ENCODE measurements around the gene CX3CL1. TPM values are rescaled to one million over a fixed set of nuclear protein-coding genes. Genes with fewer than 3 reads are reported as not detected.

CX3CL1 gene
- total RNA-seq, 1 experiment from 2014 or later = not detected

- no peaks in the 10 kb centered on the region for H3K9me2 ChIP-seq (replicated peaks; ENCODE audit: low read length)
- H3K4me2 ChIP-seq (ENCODE audit: low read length) = no peak overlapping the region
- no peaks in the 10 kb centered on the region for H3K79me2 ChIP-seq (ENCODE audit: low read length)
- no peak for TF ChIP-seq CTCF (conservative IDR thresholded peaks at IDR 0.05; ENCODE audit: low read depth, low read length)
- TF ChIP-seq EZH2phosphoT487 (IDR thresholded peaks at IDR 0.05; ENCODE audit: borderline replicate concordance, low read length) = no peak
- TF ChIP-seq EZH2 (IDR thresholded peaks at IDR 0.05; ENCODE audit: low read length, unreplicated experiment) = no peak
- no peaks in the 10 kb centered on the region for H3K27me3 ChIP-seq (ENCODE audit: low read length)
- CTCF ChIA-PET = no interaction called here
- no TSS peak for BruUV-seq (replicated peaks)
- intact Hi-C loops (cut with micrococcal nuclease) = no loop called here
- H4K20me1 ChIP-seq (ENCODE audit: low read length) = no peaks in the 10 kb centered on the region
- DNase-seq (no peak), ATAC-seq (no peak)
- H3K4me3 ChIP-seq (ENCODE audit: low read length) = no peak overlapping the region
- POLR2A ChIA-PET (ENCODE audit: unreplicated experiment) = no interaction called here
- H3K36me3 ChIP-seq (ENCODE audit: low read depth, low read length) = peaks cover 21% of the 10 kb centered on the region
- H3K27ac ChIP-seq (ENCODE audit: low read length) = no peak overlapping the region
- no peaks in the 10 kb centered on the region for H3F3A ChIP-seq (ENCODE audit: low read length, unreplicated experiment)
- no peak overlapping the region for H3K9ac ChIP-seq (ENCODE audit: low read length)
- no peaks in the 10 kb centered on the region for H3K9me3 ChIP-seq (ENCODE audit: low read length)
- H2AFZ ChIP-seq (ENCODE audit: low read length) = no peak overlapping the region
- no peaks in the 10 kb centered on the region for H3K4me1 ChIP-seq (ENCODE audit: insufficient read depth, low read length)
These were observed 60.7 kb downstream of the CX3CL1 start for GRCh38 chr16:57432989-57433388.

- DNase-seq = no peak
- H3K9me2 ChIP-seq (replicated peaks; ENCODE audit: low read length) = no peaks in the 10 kb centered on the region
- H3K4me3 ChIP-seq (ENCODE audit: low read length) = no peak overlapping the region
- ATAC-seq = no peak
- ChIA-PET CTCF (no interaction called here), POLR2A (ENCODE audit: unreplicated experiment) (no interaction called here)
- H3K9ac ChIP-seq (ENCODE audit: low read length) = no peak overlapping the region
- H3K79me2 ChIP-seq (ENCODE audit: low read length) = no peaks in the 10 kb centered on the region
- H3F3A ChIP-seq (ENCODE audit: low read length, unreplicated experiment) = no peaks in the 10 kb centered on the region
- BruUV-seq (replicated peaks) = no TSS peak
- H2AFZ ChIP-seq (ENCODE audit: low read length) = no peak overlapping the region
- TF ChIP-seq CTCF (conservative IDR thresholded peaks at IDR 0.05; ENCODE audit: low read depth, low read length) (no peak), EZH2phosphoT487 (IDR thresholded peaks at IDR 0.05; ENCODE audit: borderline replicate concordance, low read length) (no peak), EZH2 (IDR thresholded peaks at IDR 0.05; ENCODE audit: low read length, unreplicated experiment) (no peak)
- no peak overlapping the region for H3K27ac ChIP-seq (ENCODE audit: low read length)
- H3K9me3 ChIP-seq (ENCODE audit: low read length) = no peaks in the 10 kb centered on the region
- no peak overlapping the region for H3K4me2 ChIP-seq (ENCODE audit: low read length)
- no peaks in the 10 kb centered on the region for H4K20me1 ChIP-seq (ENCODE audit: low read length)
- peaks cover 26% of the 10 kb centered on the region for H3K36me3 ChIP-seq (ENCODE audit: low read depth, low read length)
- no peaks in the 10 kb centered on the region for H3K27me3 ChIP-seq (ENCODE audit: low read length)
- intact Hi-C loops (cut with micrococcal nuclease) = no loop called here
- no peaks in the 10 kb centered on the region for H3K4me1 ChIP-seq (ENCODE audit: insufficient read depth, low read length)
These were observed 61.7 kb downstream of the CX3CL1 start for GRCh38 chr16:57434003-57434402.

Other genes with a start within 250 kb of the CX3CL1 start
- 45.6 and 56.4 TPM in 2 replicates for gene PSME3IP1, start 186.5 kb upstream of the CX3CL1 start, total RNA-seq (2014; rRNA removed)
- 17.5 and 18.3 TPM in 2 replicates for gene RSPRY1, start 186.2 kb upstream of the CX3CL1 start, total RNA-seq (2014; rRNA removed)
- gene ARL2BP, start 127.2 kb upstream of the CX3CL1 start, total RNA-seq (2014; rRNA removed) = 35.3 and 38.4 TPM in 2 replicates
- gene PLLP, start 87.8 kb upstream of the CX3CL1 start, total RNA-seq (2014; rRNA removed) = 0.35 and 1.6 TPM in 2 replicates
- not detected in 2 replicates for gene CCL22, start 13.7 kb upstream of the CX3CL1 start, total RNA-seq (2014; rRNA removed)
- gene CCL17, start 32.3 kb downstream of the CX3CL1 start, total RNA-seq (2014; rRNA removed) = not detected in 2 replicates
- 35.6 and 48.6 TPM in 2 replicates for gene CIAPIN1, start 74.9 kb downstream of the CX3CL1 start, total RNA-seq (2014; rRNA removed)
- gene COQ9, start 75.0 kb downstream of the CX3CL1 start, total RNA-seq (2014; rRNA removed) = 67.0 and 67.4 TPM in 2 replicates
- gene POLR2C, start 90.2 kb downstream of the CX3CL1 start, total RNA-seq (2014; rRNA removed) = 83.2 and 114 TPM in 2 replicates
- gene DOK4, start 114.0 kb downstream of the CX3CL1 start, total RNA-seq (2014; rRNA removed) = 4.1 and 4.9 TPM in 2 replicates
- 12.7 and 13.9 TPM in 2 replicates for gene CCDC102A, start 164.1 kb downstream of the CX3CL1 start, total RNA-seq (2014; rRNA removed)
- gene ADGRG5, start 170.2 kb downstream of the CX3CL1 start, total RNA-seq (2014; rRNA removed) = not detected in 2 replicates